Thyroid gland (tissue), 4 donors: ENCODE data around the gene TRIM71. TPM values are rescaled to one million over a fixed set of nuclear protein-coding genes. Genes with fewer than 3 reads are reported as not detected.
"Not testable (repeated sequence)": the region's sequence is repeated elsewhere in the genome, so short reads cannot be mapped to it uniquely, and the experiment has no call there.

Experiments
- DNase-seq, 2 donors: peaks; one replicate each; pipeline ENCODE4 v3.0.0-alpha.2; 2019
- H3K27ac ChIP-seq, 3 donors: fragments of 200-600 bp; sonication (generic); 1 replicate in 2 of 3; 2 replicates in 1 of 3; pipeline ENCODE4 v1.5.1; 2016 to 2019; ENCODE audit warnings: mild to moderate bottlenecking in 1 of 3, moderate library complexity in 1 of 3
- H3K27me3 ChIP-seq: fragments of 200-600 bp; sonication (generic); one replicate; pipeline ENCODE4 v1.5.1; 2019
- H3K36me3 ChIP-seq, 2 donors: fragments of 200-600 bp; sonication (generic); one replicate each; pipeline ENCODE4 v1.5.1; 2016 to 2019
- H3K4me1 ChIP-seq, 2 donors: fragments of 200-600 bp; sonication (generic); one replicate each; pipeline ENCODE4 v1.5.1; 2017 to 2019
- H3K4me3 ChIP-seq, 3 donors: fragments of 200-600 bp; sonication (generic); replicated peaks in 1 of 3; 1 replicate in 2 of 3; 2 replicates in 1 of 3; pipeline ENCODE4 v1.5.1; 2016; ENCODE audit warnings: mild to moderate bottlenecking in 1 of 3
- H3K9me3 ChIP-seq: fragments of 200-600 bp; sonication (generic); one replicate; pipeline ENCODE4 v1.5.1; 2017
- POLR2A ChIP-seq, 2 donors: fragments of 450-650 bp; IDR thresholded peaks; one replicate each; pipeline ENCODE4 v1.6.1; 2017; ENCODE audit warnings: antibody characterized with exemption in 2 of 2, mild to moderate bottlenecking in 2 of 2, moderate library complexity in 1 of 2
- WGBS, 2 donors: methylation state at CpG; one replicate each; pipeline ENCODE4 v1.1.5; 2017; 5-methylcytosine and 5-hydroxymethylcytosine counted together
- intact Hi-C: fragments of 100-400 bp; cut with DNase I; formaldehyde crosslinking; loops from one replicate; pipeline ENCODE4 v1.15.1; 2023
- total RNA-seq, 4 donors: library from RNA; depleted of rRNA; stranded (reverse); fragments of >200 nt; gene quantifications; one replicate each; pipeline ENCODE4 v1.2.3, GENCODE V29; 2016
- TF ChIP-seq, protein P1 (sequence below), 6 experiments: fragments of 200-600 bp in 3 of 6; fragments of 450-650 bp in 3 of 6; sonication (generic) in 3 of 6; IDR thresholded peaks; one replicate each; pipeline ENCODE4 v1.5.1; 2016 to 2019; ENCODE audit warnings: antibody characterized with exemption in 6 of 6, mild to moderate bottlenecking in 2 of 6, inconsistent platforms in 1 of 6, moderate library complexity in 1 of 6

The TRIM71 gene
- total RNA-seq, 4 donors from 2014 or later, result under 0.01 to 0.15 (median 0.13) TPM; not detected in 1

DNA sequence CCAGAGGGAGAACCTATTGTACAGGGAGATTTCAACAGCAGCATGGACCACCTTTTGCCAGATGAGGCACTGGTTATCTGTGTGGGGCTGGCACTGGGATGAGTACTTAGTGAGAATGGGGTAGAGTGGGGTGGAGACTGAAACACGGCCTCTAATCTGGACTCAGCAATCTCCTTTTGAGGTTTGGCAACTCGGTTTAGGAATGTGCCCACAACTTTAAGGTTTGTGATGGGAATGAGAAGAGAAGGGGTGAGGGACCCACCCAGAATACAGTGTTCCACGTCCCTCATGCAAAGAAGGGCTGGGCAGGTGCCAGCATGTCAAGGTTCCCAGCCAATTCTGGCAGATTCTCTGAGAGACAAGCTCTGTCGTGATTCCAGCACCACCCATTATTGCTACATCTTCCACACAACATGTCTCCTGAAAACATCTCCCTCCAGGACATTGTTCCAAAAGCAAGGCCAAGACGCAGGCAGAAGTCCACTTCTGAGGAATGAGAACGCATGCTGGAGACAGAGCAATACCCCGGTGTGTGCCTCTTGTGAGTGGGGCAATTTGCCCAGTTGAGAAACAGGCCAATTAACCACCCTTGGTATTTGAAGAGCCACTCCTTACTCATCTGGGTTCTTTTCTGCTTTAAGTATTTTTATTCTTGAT, 96.1 kb downstream of the TRIM71 start:
- Histone ChIP-seq H3K27ac (peak overlapping the region; percentile 17 to 52 (median 27)), H3K36me3 (no peaks in the 10 kb centered on the region), H3K27me3 (no peaks in the 10 kb centered on the region), H3K4me3 (no peak overlapping the region), H3K4me1 (peaks cover 9 to 13% of the 10 kb centered on the region in 2 donors), H3K9me3 (no peaks in the 10 kb centered on the region)
- peak; percentile 82 to 83 for DNase-seq
- TF ChIP-seq POLR2A (IDR thresholded peaks at IDR 0.05), result no peak
- WGBS, 2 donors, result 21 to 36% methylated on average over 7 of the region's 7 CpGs
- intact Hi-C loops, result no loop called here

DNA sequence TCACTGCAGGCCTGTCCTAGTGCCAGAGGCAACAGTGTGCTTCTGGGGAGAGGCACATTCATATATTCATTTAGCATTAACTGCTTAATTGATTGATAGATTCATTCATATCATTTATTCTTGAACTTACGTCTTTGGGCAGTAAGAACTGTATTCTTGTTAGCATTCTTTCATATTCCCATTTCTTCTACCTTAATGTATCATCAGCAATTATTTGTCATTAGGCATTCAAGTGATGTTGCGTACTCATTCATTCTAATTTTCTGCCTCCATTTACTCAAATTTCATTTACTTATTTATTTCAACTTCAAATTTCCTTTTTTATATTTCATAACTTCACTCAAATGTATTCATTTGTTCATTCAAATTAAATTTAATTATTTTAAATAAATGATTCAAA, 102.1 kb downstream of the TRIM71 start:
- intact Hi-C loops, result no loop called here
- Histone ChIP-seq H3K4me3 (no peak overlapping the region), H3K27ac (no peak overlapping the region), H3K9me3 (no peaks in the 10 kb centered on the region), H3K4me1 (no peaks in the 10 kb centered on the region), H3K36me3 (no peaks in the 10 kb centered on the region), H3K27me3 (no peaks in the 10 kb centered on the region)
- no peak for DNase-seq
- TF ChIP-seq, protein P1, sequence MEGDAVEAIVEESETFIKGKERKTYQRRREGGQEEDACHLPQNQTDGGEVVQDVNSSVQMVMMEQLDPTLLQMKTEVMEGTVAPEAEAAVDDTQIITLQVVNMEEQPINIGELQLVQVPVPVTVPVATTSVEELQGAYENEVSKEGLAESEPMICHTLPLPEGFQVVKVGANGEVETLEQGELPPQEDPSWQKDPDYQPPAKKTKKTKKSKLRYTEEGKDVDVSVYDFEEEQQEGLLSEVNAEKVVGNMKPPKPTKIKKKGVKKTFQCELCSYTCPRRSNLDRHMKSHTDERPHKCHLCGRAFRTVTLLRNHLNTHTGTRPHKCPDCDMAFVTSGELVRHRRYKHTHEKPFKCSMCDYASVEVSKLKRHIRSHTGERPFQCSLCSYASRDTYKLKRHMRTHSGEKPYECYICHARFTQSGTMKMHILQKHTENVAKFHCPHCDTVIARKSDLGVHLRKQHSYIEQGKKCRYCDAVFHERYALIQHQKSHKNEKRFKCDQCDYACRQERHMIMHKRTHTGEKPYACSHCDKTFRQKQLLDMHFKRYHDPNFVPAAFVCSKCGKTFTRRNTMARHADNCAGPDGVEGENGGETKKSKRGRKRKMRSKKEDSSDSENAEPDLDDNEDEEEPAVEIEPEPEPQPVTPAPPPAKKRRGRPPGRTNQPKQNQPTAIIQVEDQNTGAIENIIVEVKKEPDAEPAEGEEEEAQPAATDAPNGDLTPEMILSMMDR (IDR thresholded peaks at IDR 0.05), result no peak
- no peak for TF ChIP-seq POLR2A (IDR thresholded peaks at IDR 0.05)
- WGBS, 2 donors, result 89 to 94% methylated on average over 2 of the region's 2 CpGs

DNA sequence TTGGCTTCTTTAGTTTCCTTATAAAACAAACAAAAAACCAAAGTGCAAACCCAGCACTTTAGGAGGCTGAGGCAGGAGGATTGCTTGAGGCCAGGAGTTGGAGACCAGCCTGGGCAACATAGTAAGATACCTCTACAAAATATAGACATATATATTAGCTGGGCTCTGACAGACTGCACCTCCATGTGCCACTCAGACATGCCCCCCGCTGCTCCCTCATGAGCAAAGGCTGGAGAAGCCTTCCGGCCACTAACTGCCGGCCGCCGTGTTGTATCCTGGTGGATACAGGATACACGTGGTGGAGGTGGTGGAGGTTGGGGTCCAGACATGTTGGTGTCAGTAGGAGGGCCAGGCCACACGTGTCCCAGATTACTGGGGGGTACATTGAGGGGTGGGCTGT, 104.3 kb downstream of the TRIM71 start:
- Histone ChIP-seq H3K27me3 (no peaks in the 10 kb centered on the region), H3K36me3 (no peaks in the 10 kb centered on the region), H3K9me3 (no peaks in the 10 kb centered on the region), H3K4me1 (no peaks in the 10 kb centered on the region), H3K4me3 (no peak overlapping the region), H3K27ac (no peak overlapping the region)
- 94 to 98% methylated on average over 7 of the region's 7 CpGs for WGBS, 2 donors
- intact Hi-C loops, result no loop called here
- no peak for DNase-seq
- TF ChIP-seq, protein P1 (IDR thresholded peaks at IDR 0.05), result no peak
- no peak for TF ChIP-seq POLR2A (IDR thresholded peaks at IDR 0.05)

DNA sequence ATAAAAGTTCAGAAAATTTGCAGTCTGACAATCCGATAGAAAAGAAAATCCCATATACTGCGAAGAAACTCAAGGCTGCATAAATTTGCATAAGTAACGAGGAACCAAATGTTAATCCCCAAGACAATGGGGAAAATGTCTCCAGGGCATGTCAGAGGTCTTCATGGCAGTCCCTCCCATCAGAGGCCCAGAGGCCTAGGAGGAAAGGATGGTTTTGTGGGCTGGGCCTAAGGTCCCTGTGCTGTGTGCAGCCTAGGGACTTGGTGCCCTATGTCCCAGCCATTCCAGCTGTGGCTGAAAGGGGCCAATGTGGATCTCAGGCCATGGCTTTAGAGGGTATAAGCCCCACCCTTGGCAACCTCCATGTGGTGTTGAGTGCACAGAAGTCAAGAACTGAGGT, 112.4 kb downstream of the TRIM71 start:
- intact Hi-C loops, result loop anchor here (5.0 to 10.0 kb wide), 2 partner anchors 193 to 425 kb away; partner anchors contain the start of gene CMTM6
- Histone ChIP-seq H3K4me1 (no peaks in the 10 kb centered on the region), H3K9me3 (no peaks in the 10 kb centered on the region), H3K4me3 (no peak overlapping the region), H3K27ac (no peak overlapping the region), H3K36me3 (no peaks in the 10 kb centered on the region), H3K27me3 (no peaks in the 10 kb centered on the region)
- TF ChIP-seq, protein P1 (IDR thresholded peaks at IDR 0.05), result no peak
- TF ChIP-seq POLR2A (IDR thresholded peaks at IDR 0.05), result no peak
- DNase-seq, result no peak
- WGBS, 2 donors, result 98% methylated on average over 3 of the region's 3 CpGs

DNA sequence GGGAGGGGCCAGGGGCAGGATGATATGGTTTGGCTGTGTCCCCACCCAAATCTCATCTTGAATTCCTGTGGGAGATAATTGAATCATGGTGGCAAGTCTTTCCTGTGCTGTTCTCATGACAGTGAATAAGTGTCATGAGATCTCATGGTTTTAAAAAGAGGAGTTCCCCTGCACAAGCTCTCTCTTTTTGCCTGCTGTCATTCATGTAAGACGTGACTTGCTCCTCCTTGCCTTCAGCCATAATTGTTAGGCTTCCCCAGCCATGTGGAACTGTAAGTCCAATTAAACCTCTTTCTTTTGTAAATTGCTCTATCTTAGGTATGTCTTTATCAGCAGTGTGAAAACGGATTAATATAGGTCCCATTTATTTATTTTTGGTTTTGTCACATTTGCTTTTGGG, 113.5 kb downstream of the TRIM71 start:
- DNase-seq, H3K27me3 ChIP-seq, H3K4me1 ChIP-seq, H3K27ac ChIP-seq, H3K9me3 ChIP-seq, H3K4me3 ChIP-seq, H3K36me3 ChIP-seq: not testable (repeated sequence)
- 83 to 85% methylated on average over 2 of the region's 2 CpGs for WGBS, 2 donors
- intact Hi-C loops, result loop anchor here (5.0 to 10.0 kb wide), 2 partner anchors 194 to 426 kb away; partner anchors contain the start of gene CMTM6

DNA sequence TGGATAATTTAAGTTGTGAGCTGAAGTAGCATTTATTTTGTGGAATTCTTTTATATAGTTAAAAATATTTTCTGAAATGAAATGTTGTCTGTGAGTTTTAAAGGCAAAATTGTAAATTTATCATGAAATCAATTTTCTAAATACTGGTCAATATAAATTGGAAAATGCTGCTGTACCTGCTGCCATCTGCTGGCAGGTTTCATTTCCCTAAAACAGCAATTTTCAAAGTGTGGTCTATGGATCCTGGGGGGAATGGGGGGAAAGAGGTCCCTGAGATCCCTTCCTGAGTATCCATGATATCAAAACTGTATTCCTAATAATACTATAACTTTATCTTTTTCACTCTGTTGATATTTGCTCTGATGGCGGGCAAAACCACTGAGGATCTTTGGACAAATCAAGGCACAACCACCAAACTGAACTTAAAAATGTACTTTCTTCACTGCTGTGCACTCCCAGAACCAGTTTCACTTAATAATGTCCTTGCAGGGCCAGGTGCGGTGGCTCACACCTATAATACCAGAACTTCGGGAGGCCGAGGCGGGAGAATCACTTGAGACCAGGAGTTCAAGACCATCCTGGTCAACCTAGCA, 116.4 kb downstream of the TRIM71 start:
- H3K36me3 ChIP-seq, result no peaks in the 10 kb centered on the region
- no peaks in the 10 kb centered on the region for H3K4me1 ChIP-seq
- H3K4me3 ChIP-seq, result no peak overlapping the region
- H3K9me3 ChIP-seq, result no peaks in the 10 kb centered on the region
- no peak overlapping the region for H3K27ac ChIP-seq
- 74 to 80% methylated on average over 5 of the region's 5 CpGs for WGBS, 2 donors
- H3K27me3 ChIP-seq, result no peaks in the 10 kb centered on the region
- TF ChIP-seq, protein P1 (IDR thresholded peaks at IDR 0.05), result peak; percentile 31 to 77 (median 56)
- no peak for TF ChIP-seq POLR2A (IDR thresholded peaks at IDR 0.05)
- DNase-seq, result peak; percentile 29 to 39
- intact Hi-C loops, result loop anchor here (5.0 to 10.0 kb wide), 2 partner anchors 197 to 429 kb away; partner anchors contain the start of gene CMTM6
